T-helper 1 cell (primary cell): ENCODE data around the gene FHOD3.

ENCODE experiments used
- DNase-seq, 5 donors: peaks; one replicate each; pipeline ENCODE4 v3.0.0-alpha.2; 2012 to 2020
- total RNA-seq, 4 donors: gene quantifications; one replicate each; lab custom pipeline; 2026; lab: John Stamatoyannopoulos, UW

Gene FHOD3
- total RNA-seq, result 0 to 0.08 (median 0) reads per million in 4 donors

- DNase-seq, result no peak
Observed at GRCh38 chr18:36297417-36298125, at the start of gene FHOD3. Gene FHOD3 (plus strand): TSS chr18:36297713. CDS start chr18:36297836, 123 bp downstream.

GRCh38 chr18:36249392-36249791 is 48.1 kb upstream of the FHOD3 start:
- no peak for DNase-seq

DNA sequence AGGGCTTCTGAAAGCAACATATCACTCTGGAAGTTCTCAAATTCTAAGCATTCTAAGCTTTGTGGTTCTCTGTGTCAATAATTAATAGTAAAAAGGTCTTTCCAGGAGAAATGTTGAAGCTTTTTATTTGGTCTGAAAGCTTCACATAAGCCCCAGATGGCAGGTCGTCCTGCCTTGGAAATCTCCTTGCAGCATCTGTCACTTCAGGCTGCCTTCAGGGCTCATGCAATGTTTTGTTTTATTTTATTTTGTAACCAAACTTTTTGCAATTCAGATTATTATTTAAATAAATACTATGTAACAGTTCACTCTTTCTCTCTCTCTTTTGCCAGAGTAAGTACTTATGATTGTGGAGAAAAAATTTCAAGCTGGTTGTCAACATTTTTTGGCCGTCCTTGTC is 46.7 kb upstream of the FHOD3 start:
- DNase-seq, result no peak

- no peak for DNase-seq
Observed at GRCh38 chr18:36255072-36255698, 42.3 kb upstream of the FHOD3 start.

GRCh38 chr18:36256094-36256493 is 41.4 kb upstream of the FHOD3 start:
- no peak for DNase-seq

- no peak for DNase-seq
Observed at GRCh38 chr18:36262971-36263370, 34.5 kb upstream of the FHOD3 start.

DNA sequence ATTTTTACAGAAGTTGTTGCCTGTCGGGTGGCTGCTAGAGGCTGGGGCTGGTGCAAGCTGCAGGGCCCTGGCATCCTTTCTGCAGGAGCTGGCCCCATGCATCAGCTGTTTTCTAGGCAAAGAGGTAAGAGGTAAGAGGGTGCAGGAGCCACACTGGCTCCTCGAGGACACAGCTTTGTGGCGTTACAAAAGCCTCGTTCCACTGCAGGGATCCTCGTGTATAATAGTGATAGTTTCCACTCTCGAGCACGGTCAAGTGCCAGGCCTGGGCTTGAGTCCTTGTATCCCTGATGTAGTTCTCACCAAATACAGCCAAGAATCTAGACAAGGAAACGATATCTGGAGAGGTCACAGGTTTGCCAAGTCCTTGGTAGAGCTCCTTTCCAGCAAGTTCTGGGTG is 33.2 kb upstream of the FHOD3 start:
- no peak for DNase-seq

GRCh38 chr18:36265015-36265414 is 32.5 kb upstream of the FHOD3 start:
- no peak for DNase-seq

DNA sequence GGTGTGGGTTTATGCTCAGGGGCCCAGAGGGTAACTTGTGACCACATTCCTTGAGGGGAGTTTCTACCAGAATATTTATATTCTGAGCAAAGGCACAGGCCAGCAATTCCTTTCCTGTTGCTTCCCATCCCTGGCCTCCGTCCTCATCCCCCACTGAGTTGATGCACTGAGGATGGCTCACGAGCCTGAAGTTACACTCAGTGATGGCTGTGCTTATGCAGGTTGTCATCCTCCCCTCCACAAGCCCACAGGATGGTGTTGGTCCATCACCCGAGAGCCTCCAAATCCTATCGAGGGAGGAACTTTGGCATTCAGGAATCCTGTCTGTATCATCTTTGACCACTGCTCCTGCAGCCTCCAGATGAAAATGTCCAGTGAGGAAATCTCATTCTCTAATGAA is 28.4 kb upstream of the FHOD3 start:
- DNase-seq, result no peak

DNA sequence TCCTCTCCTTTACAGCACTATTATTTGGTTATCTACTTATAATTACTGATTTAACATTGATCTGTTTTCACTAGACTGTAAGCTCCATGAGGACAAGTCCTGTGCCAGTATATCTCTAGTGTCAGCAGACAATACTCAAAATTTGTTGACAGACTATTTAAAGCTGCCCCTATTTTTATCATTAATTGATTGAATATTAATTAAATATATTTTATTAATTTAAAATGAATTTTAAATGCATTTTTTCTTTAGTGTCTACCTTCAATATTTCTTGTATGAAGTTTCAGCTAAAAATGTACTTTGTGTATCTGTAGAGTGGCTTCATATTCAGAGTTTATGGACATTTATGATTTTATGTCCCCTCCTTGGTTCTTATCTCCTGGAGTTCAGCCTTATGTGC is 26.4 kb upstream of the FHOD3 start:
- no peak for DNase-seq

DNA sequence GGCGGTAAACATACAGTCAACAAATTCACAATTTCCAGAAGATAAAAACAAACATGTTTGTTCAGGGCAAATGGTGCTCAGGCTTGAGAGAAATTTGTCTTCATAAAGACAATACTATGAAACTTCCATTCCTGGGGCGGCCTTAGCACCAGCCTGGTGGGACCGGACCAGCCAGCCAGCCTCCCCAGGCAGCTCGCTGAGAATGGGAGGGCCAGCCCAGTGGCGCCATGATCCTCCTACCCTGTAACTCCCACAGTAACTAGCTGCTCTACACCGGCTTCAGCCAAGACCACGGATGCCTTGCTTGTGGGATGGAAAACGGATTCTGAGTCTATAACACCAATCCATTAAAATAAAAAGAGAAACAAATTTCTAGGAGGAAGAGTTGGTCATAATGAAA is 24.2 kb upstream of the FHOD3 start:
- DNase-seq, result no peak

GRCh38 chr18:36274083-36274715 is 23.3 kb upstream of the FHOD3 start:
- DNase-seq, result no peak

DNA sequence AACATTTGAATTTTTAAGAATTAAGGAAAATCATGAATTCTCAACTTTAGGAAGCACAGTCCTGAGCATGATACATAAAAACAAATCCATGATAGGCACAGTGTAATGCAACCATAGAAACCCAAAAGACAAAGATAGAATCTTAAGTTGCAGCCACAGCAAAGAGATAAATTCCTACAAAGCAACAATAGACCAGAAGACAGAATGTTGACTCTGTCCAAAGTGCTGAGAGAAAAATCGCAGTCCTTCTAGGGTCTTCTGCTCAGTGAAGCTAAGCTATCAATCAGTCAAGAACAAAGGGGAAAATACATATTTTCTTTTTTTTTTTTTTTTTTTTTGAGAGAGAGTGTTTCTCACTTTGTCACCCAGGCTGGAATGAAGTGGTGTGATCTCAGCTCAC is 22.0 kb upstream of the FHOD3 start:
- no peak for DNase-seq

GRCh38 chr18:36279001-36279400 is 18.5 kb upstream of the FHOD3 start:
- DNase-seq, result no peak

GRCh38 chr18:36281936-36282335 is 15.6 kb upstream of the FHOD3 start:
- no peak for DNase-seq

DNA sequence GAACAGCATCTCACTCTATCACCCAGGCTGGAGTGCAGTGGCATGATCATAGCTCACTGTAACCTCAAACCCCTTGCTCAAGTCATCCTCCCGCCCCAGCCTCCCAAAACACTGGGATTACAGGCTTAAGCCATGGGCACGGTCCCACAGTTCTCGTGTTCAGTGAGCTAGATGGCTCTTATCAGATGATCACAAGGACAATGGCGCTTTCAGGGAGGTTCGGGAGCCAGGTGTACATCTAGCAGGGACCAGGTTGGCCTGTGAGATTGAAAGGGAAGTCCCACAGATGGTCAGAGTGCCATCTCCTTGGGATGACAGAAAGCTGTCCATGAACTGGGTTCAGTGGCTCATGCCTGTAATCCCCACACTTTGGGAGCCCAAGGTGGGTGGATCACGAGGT is 14.1 kb upstream of the FHOD3 start:
- no peak for DNase-seq

GRCh38 chr18:36284268-36284667 is 13.2 kb upstream of the FHOD3 start:
- DNase-seq, result no peak

- DNase-seq, result peak in 3 of 5 donors; percentile 29 to 47 (median 46)
Observed at GRCh38 chr18:36284671-36285295, 12.7 kb upstream of the FHOD3 start.

DNA sequence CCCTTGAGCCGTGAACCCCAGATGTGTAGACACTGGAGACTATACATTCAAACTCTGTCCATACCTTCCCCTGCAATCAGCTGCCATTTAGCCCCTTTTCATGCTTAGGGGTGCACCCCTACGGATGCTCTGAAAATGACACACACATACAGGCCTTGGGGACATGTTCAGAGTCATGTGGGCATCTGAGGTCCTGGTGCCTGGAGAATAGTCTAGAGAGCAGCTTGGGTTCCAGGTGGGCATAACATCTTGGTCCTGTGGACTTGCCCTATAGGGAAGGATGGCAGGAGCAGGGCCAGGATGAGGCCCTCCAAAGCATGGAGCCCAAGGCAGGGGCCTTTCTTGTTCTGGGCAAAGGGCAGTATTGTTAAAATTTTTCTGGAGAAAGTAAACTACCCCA is 9.9 kb upstream of the FHOD3 start:
- DNase-seq, result no peak

- no peak for DNase-seq
Observed at GRCh38 chr18:36288689-36289088, 8.8 kb upstream of the FHOD3 start.

- no peak for DNase-seq
Observed at GRCh38 chr18:36294031-36294430, 3.5 kb upstream of the FHOD3 start.

DNA sequence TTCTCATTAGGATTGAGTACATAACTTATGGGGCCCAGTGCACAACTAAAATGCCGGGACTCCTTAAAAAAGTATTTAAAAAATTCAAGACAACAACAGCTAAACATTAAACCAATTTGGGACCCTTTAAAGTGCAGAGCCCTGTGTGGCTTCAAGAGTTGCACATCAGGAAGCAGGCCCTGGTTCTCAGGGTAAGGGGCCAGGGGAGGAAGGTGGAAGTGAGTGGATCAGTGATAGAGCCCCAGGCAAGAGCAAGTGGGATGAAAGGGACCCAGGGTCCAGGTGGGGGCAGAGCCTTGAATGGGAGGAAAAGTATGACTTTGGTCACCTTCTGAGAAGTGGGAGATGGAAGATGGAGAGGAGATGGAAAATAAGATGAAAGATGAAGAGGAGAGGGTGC is 2.3 kb upstream of the FHOD3 start:
- DNase-seq, result no peak

DNA sequence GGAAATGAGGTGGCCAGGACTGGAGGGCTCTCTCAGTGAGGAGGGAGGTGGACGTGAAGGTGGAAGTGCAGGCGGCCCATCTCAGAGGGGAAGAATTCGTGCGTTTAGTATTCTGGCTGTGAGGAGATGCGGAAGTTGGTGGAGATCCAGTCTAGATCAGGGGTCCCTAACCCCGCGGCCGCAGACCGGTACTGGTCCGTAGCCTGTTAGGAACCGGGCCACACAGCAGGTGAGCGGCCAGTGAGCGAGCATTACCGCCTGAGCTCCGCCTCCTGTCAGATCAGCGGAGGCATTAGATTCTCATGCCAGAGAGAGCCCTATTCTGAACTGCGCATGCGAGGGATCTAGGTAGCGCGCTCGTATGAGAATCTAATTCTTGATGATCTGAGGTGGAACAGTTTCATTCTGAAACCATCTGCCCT is 1.6 kb upstream of the FHOD3 start:
- DNase-seq, result no peak
